Activated CD4-positive, alpha-beta T cell treated with anti-CD3 and anti-CD28 coated beads for 48 hours (primary cell): ENCODE data around the gene RDX.
"Not testable (repeated sequence)": the region's sequence is repeated elsewhere in the genome, so short reads cannot be mapped to it uniquely, and the experiment has no call there.

Experiments
- DNase-seq: peaks from one replicate; pipeline ENCODE4 v3.0.0-alpha.2; 2020

The RDX gene

GRCh38 chr11:110305169-110306018 lies 9.0 kb upstream of the RDX start:
- no peak for DNase-seq

DNA sequence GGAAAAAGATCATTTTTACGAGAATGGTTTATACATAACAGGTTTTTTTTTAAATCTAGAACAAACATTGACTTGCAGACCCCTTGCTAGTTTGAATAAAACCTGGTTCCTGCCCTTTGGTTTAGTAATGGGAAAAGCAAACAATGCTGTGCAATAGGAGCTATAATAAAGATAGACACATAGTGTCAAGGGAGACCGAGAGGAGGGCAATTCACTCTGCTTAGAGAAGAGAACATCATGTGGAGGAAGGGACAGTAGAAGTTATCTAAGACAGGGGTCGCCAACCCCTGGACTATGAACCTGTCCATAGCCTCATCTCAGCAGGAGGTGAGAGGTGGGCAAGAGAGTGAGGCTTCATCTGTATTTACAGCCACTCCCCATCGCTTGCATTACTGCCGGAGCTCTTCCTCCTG lies 7.0 kb upstream of the RDX start:
- DNase-seq = no peak

DNA sequence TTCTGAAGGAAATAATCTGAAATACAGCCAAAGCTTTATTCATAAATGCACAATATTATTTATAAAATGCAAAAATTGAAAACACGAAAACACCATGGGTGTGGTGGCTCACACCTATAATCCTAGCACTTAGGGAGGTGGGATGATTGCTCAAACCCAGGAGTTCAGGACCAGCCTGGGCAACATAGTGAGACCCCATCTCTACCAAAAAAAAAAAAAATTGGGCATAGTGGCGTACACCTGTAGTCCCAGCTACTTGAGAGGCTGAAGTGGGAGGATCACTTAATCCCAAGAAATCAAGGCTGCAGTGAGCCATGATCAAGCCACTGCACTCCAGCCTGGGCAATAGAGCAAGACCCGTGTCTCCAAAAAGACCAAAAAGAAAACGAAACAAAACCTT lies 5.2 kb upstream of the RDX start:
- no peak for DNase-seq

- no peak for DNase-seq
These were observed 4.6 kb upstream of the RDX start for GRCh38 chr11:110301032-110301431.

DNA sequence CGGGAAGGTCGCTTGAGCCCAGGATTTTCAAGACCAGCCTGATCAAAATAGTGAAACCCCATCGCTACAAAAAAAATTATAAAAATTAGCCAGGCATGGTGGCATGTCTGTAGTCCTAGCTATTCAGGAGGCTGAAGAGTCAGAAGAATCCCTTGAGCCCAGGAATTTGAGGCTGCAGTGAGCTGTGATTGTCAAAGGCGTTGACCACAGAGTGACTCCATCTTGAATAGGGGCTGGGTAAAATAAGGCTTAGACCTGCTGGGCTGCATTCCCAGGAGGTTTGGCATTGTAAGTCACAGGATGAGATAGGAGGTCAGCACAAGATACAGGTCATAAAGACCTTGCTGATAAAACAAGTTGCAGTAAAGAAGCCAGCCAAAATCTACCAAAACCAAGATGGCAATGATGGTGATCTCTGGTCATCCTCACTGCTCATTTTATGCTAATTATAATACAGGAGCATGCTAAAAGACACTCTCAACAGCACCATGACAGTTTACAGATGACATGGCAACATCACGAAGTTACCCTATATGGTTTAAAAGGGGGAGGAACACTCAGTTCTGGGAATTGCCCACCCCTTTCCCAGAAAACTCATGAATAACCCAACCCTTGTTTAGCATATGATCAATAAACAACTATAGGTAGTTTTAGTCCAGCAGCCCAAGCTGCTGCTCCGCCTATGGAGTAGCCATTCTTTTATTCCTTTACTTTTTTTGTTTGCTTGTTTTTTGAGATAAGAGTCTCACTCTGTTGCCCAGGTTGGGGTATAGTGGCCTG lies 2.8 kb upstream of the RDX start:
- DNase-seq = no peak

GRCh38 chr11:110298301-110298765 lies 1.9 kb upstream of the RDX start:
- DNase-seq = no peak

GRCh38 chr11:110297726-110298300 lies 1.4 kb upstream of the RDX start:
- DNase-seq = no peak

GRCh38 chr11:110297076-110297725 lies 787 bp upstream of the RDX start:
- no peak for DNase-seq

DNA sequence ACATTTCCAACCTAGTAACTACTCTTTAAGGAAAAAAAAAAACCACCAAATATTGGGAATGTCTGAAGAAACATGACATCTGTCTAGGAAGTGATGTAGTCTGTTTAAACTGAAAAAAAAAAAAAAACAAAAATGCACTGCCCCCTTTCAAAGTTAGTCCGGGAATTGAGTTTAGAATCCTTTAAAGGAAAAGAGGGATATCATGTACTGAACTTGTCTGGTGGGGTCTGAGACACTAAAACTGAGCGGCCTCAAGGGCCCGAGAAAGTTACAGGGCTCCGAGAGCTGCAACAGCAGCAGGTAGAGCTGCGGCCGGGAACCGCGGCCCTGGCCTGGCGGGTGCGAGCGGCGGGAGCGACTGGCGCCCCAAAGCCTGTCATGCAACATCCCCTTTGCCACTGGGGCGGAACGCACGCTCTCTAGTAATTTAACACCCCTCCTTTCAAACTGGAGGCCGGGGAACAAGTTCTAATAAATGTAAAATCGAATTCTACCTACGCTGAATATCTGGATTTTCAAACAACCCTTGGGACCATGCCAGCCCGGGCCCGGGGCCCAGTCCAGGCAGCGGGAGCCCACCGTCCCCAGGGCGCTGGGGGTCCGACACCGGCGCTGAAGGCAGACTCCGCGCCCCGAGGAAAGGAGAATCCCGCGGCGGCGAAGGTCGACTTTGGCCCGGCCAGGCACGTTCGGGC lies 736 bp downstream of the RDX start:
- peak; percentile 69 for DNase-seq

- DNase-seq = no peak
These were observed 1.3 kb downstream of the RDX start for GRCh38 chr11:110295086-110295485.

GRCh38 chr11:110294509-110294908 lies 1.9 kb downstream of the RDX start:
- DNase-seq = no peak

DNA sequence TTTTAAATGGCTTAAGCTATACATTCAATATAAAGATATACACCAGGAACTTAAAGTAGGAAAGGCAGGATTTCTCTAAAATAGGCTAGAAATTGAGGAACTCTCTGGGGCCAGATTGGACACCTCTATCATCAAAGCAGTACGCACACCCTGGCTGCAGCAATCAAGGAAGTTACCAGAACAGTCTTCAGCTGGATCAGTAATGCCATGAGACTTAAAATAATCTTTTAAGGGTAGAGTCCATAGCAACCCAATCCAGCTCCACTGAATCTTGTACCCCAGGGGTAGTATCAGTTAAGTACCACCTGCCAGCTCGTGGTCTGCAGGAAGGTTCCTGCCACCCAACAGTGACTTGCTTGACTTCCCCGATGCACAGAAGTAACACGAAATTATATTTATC lies 3.0 kb downstream of the RDX start:
- no peak for DNase-seq

DNA sequence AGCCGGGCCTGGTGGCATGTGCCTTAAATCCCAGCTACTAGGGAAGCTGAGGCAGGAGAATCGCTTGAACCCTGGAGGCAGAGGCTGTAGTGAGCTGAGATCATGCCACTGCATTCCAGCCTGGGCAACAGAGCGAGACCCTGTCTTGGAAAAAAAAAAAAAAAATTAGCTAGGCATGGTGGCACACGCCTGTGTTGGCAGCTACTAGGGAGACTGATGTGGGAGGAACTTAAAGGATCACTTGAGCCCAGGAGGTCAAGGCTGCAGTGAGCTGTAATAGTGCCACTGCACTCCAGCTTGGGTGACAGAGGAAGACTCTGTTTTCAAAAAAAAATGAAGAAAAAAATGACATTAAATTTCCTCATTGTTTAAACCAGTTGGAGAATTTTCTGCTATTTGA lies 4.3 kb downstream of the RDX start:
- DNase-seq = not testable (repeated sequence)

DNA sequence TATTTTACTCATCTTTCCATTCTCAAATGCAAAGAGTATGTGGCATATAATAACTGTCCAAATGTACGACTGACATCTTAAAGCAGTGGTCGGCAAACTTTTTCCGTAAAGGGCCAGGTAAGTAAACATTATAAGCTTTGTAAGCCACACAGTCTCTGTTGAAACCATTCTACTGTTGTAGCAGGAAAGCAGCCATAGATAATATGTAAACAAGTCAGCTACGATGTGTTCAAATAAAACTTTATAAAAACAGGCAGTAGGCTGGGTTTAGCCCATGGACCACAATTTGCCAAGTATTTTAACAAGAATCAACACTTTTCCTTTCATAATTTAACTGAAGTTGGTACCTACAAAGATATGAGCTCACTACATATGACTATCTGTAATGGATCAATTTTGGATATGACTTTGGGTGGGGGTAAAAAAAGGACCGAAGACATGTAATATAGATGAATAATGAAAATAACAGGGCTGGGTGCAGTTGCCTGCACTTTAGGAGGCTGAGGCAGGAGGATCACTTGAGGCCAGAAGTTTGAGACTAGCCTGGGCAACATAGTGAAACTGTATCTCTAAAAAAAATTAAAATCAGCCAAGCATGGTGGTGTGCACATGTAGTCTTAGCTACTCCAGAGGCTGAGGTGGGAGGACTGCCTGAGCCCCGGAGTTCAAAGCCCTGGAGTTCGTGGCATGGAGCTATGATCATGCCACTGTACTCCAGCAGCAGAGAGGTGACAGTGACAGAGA lies 5.7 kb downstream of the RDX start:
- DNase-seq = no peak

DNA sequence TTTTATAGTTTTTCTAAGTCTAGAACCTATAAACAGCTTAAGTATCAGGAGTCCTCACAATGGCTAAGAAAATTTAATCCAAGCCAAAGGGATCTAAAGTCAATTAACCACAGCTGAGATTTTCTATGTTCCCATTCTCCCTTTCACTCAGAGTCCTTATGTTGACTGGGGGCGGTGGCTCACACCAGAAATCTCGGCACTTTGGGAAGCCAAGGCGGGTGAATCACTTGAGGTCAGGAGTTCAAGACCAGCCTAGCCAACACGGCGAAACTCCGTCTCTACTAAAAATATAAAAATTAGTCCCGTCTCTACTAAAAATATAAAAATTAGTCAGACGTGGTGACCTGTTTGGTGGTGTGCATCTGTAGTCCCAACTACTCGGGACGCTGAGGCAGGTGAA lies 6.9 kb downstream of the RDX start:
- DNase-seq = no peak

DNA sequence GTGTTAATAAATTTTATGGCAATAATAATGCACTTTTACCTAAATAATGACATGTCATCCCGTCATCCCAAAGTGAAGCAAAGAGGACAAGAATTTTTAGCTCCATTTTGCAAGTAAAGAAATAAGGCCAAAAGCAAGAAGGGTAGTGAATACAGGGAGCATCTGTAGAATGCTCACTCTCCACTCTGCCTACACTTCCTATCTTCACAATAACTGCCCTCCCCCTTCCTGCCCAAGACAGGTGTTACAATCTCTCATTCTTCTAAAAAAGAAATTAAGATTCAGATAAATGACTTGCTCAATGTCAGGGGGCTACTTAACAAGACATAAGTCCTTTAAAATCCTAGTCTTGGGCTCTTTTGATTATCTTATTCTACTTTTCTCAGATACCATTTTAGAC lies 8.9 kb downstream of the RDX start:
- DNase-seq = no peak

- DNase-seq = no peak
These were observed 9.9 kb downstream of the RDX start for GRCh38 chr11:110286298-110287040.

DNA sequence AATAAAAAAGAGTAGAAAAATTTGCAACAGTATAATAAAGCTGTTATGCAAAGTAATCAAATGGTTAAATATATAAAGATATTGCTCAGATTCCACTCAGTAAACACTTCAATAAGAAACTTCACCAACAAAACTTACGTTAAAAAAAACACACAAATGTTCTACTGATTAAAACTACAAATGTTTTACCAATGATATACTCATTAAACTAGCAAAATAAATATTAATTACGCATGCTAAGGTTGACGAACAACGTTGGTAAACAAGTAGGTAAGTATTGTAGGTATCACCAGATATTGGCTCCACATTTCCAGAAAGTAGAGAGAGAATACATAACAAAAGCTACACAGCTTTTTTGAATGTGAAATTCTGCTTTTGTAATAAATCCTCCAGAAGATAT lies 12.6 kb downstream of the RDX start:
- DNase-seq = no peak

- not testable (repeated sequence) for DNase-seq
These were observed 15.8 kb downstream of the RDX start for GRCh38 chr11:110280595-110280994.

DNA sequence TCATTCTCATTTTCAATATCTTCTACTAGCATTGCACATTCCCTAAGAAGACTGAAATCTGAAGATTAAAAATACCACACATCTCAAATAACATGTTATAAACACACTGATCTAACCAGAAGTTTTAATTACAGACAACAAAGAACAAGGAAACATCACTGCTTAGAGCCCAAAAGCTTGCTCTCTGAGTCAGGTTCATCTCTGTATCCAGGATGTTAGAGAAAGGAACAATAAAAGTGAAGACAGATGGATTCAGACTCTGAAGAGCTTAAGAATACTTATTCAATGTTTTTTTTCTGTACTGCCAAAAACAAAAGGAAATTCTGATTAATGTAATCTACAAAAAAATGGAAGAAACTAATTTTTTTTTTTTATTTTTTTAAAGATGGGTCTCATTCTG lies 16.5 kb downstream of the RDX start:
- DNase-seq = no peak

GRCh38 chr11:110272919-110273318 lies 23.5 kb downstream of the RDX start:
- no peak for DNase-seq
